GM12875 (cell line): ENCODE data around the gene BCAS2.
"Not testable (repeated sequence)": the region's sequence is repeated elsewhere in the genome, so short reads cannot be mapped to it uniquely, and the experiment has no call there.

Source experiments
- H3K4me3 ChIP-seq: one replicate; pipeline ENCODE4 v1.5.1; 2011; ENCODE audit warnings: low read depth, low read length, control low read depth
- TF ChIP-seq, protein P1 (sequence below): IDR thresholded peaks from 2 replicates; pipeline ENCODE4 v1.5.1; 2011; ENCODE audit warnings: low read depth, mild to moderate bottlenecking, control low read depth, inconsistent platforms, low read length, moderate library complexity, borderline replicate concordance; ENCODE audit not compliant: insufficient read depth

BCAS2 gene

DNA sequence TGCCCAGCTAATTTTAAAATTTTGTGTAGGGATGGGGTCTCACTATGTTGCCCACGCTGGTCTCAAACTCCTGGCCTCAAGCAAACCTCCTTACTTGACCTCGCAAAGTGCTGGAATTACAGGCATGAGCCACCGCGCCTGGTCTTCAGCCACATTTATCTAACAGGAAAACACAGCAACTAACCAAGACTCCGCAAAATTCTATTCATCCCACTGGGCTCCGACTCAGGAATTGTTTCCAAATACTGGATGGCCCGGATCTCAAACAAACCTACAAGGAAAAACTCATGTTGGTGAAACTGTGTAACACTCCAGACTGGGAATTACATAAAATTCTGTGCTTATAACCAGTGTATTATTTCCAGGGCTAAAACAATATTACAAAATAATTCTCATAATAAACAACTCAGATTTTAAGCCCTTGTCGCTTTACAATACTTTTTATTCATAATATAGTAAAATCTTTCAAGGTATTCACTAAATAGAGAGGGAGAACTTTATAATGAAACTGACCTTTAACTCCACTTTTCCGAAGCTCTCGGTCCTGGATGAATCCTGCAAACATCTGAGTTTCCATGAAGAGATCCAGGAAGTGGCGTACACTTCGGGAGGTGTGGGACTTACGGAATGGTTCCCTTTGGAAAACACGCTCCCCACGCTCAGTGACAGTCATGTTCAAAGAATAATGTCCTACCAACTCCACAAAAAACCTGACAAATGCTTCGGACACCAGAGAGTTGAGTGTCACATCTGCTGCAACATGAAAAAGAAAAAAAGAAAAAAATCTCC is 6.0 kb upstream of the BCAS2 start:
- H3K4me3 ChIP-seq, result no peak overlapping the region
- TF ChIP-seq, protein P1, sequence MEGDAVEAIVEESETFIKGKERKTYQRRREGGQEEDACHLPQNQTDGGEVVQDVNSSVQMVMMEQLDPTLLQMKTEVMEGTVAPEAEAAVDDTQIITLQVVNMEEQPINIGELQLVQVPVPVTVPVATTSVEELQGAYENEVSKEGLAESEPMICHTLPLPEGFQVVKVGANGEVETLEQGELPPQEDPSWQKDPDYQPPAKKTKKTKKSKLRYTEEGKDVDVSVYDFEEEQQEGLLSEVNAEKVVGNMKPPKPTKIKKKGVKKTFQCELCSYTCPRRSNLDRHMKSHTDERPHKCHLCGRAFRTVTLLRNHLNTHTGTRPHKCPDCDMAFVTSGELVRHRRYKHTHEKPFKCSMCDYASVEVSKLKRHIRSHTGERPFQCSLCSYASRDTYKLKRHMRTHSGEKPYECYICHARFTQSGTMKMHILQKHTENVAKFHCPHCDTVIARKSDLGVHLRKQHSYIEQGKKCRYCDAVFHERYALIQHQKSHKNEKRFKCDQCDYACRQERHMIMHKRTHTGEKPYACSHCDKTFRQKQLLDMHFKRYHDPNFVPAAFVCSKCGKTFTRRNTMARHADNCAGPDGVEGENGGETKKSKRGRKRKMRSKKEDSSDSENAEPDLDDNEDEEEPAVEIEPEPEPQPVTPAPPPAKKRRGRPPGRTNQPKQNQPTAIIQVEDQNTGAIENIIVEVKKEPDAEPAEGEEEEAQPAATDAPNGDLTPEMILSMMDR, result no peak

DNA sequence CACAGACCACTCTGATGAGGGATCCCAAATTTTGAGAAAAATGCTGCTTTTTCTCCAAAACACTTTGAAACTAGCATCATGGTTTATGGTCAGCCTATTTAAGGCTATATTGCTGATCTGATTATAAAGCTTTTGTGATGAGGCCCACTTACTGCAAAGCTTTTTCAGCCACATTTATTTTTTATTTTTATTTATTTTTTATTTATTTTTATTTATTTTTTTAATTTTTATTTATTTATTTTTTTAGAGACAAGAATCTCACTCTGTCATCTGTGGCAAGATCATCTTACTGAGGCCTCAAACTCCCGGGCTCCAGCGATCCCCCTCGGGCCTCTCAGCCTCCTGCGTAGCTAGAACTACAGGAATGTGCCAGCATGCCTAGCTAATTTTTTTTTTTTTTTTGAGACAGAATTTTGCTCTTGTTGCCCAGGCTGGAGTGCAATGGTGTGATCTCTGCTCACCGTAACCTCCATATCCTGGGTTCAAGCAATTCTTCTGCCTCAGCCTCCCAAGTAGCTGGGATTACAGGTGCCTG is 5.2 kb upstream of the BCAS2 start:
- TF ChIP-seq, protein P1, result no peak
- no peak overlapping the region for H3K4me3 ChIP-seq

DNA sequence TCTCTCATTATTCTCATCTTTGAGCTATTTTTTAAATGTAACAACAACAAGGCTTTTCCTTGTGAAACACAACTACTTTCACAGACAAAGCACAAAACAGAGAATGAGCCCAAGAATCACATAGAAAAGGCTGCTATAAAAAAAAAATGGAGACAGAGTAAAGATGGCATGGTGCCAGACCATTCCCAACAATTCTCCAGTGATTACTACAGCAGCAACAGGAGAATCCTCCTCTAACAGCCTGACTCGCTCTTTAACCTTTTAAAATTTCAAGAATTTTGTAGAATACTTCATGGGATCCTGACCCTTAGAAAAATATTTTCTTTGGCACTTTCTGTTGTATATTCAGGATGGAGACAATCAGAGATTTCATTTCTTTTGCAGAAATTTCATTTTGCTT is 3.8 kb upstream of the BCAS2 start:
- TF ChIP-seq, protein P1, result no peak
- H3K4me3 ChIP-seq, result no peak overlapping the region

DNA sequence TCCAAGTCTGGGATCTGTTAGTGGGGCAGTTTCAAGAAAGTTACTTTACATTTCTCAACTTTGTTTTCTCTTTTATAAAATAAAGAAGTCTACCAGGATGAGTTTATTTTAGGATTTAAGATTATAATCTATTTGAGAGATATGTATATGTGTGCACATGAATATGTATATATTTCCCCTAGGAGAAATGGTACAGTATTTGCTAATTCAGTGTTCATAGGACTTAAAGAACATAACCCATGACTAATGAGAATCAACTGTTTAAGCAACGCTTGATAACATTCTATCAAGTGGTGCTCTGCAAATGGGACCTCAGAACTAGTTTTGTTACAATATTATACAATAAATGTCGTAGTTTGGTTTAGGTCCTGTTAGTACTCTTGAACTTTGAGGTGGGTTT is 7.0 kb downstream of the BCAS2 start:
- H3K4me3 ChIP-seq, result no peak overlapping the region
- TF ChIP-seq, protein P1, result no peak

DNA sequence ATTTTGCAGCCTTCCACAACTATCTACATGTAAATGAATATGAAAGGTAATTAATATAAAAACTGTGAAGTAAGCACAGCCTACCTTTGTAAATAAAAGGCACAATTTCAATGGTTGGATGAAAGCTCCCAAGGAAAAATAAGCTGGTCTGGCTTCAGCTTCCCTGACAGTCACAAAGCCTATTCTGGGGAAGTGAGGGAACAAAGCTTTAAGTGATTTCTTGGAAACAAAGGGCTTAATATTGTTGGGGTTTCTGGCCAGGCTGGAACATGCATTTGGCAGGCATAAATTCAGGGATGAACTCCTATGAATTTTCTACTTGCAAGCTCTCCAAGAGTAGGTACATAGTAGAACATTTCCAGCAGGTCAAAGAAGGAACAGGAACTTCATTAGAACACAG is 17.3 kb downstream of the BCAS2 start:
- H3K4me3 ChIP-seq, result no peak overlapping the region
- TF ChIP-seq, protein P1, result no peak

DNA sequence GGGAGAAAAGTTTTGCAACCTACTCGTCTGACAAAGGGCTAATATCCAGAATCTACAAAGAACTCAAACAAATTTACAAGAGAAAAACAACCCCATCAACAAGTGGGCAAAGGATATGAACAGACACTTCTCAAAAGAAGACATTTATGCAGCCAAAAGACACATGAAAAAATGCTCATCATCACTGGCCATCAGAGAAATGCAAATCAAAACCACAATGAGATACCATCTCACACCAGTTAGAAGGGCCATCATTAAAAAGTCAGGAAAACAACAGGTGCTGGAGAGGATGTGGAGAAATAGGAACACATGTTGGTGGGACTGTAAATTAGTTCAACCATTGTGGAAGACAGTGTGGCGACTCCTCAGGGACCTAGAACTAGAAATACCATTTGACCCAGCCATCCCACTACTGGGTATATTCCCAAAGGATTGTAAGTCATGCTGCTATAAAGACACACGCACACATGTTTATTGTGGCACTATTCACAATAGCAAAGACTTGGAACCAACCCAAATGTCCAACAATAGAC is 18.4 kb downstream of the BCAS2 start:
- not testable (repeated sequence) for H3K4me3 ChIP-seq

DNA sequence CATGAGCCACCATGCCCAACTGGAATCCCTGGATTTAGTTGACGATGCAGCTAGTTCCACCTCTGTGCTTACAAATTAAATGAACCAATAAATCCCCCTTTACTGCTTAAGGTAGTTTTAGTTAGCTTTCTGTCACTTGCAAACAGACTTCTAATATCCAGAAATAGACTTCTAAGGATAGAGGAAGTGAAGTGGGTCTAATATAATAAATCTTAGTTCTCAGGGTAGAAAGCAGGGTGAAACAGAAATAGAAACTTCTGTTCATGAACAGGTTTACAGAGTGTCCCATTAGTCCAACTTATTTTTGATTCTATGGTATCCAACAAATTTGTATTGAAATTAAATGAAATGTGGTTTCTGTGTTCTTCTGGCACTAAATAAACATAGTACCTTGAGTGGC is 20.1 kb downstream of the BCAS2 start:
- TF ChIP-seq, protein P1, result no peak
- H3K4me3 ChIP-seq, result no peak overlapping the region

DNA sequence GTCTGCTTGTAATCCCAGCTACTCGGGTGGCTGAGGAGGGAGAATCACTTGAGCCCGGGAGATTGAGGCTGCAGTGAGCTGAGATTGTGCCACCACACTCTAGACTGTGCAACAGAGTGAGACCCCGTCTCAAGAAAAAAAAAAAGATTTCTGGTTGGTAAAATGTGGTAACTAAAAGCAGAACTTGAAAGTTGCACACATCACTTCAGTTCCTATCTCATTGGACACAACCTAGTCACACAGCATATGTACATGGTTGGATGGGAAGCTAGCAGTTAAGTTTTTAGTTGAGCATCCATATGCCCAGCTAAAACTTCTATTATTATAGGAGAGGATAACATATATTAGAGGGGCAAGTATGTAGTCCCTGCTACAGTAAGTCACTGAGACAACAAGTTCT is 22.1 kb downstream of the BCAS2 start:
- H3K4me3 ChIP-seq, result no peak overlapping the region

More for the DNA sequence above, 22.1 kb downstream of the BCAS2 start:
- TF ChIP-seq, protein P1, result no peak
